NCI-H82 treated with DMSO at 0.1 percent for 48 hours (cell line): ENCODE results near the gene AHRR.
A peak's percentile ranks its signal among the peaks of the same experiment; 100 is the strongest.
"Not testable (repeated sequence)": the region's sequence is repeated elsewhere in the genome, so short reads cannot be mapped to it uniquely, and the experiment has no call there.

Source experiments
- DNase-seq: peaks from one replicate; lab custom pipeline; 2025; ENCODE audit not compliant: unreplicated experiment; lab: John Stamatoyannopoulos, UW

The AHRR gene

GRCh38 chr5:470961-471749 is 149.6 kb downstream of the AHRR start:
- no peak for DNase-seq

GRCh38 chr5:471750-472058 is 150.2 kb downstream of the AHRR start:
- no peak for DNase-seq

GRCh38 chr5:472076-472655 is 150.7 kb downstream of the AHRR start:
- no peak for DNase-seq

- DNase-seq = peak; percentile 23
Measured at GRCh38 chr5:472656-473550, 151.4 kb downstream of the AHRR start.

GRCh38 chr5:473551-474192 is 152.2 kb downstream of the AHRR start:
- no peak for DNase-seq

- not testable (repeated sequence) for DNase-seq
Measured at GRCh38 chr5:474232-474839, 152.8 kb downstream of the AHRR start.

GRCh38 chr5:474840-475661 is 153.5 kb downstream of the AHRR start:
- no peak for DNase-seq

GRCh38 chr5:475704-476101 is 154.2 kb downstream of the AHRR start:
- DNase-seq = no peak

GRCh38 chr5:476102-476813 is 154.7 kb downstream of the AHRR start:
- DNase-seq = no peak

GRCh38 chr5:476814-477175 is 155.3 kb downstream of the AHRR start:
- DNase-seq = no peak

- no peak for DNase-seq
Measured at GRCh38 chr5:477247-477646, 155.7 kb downstream of the AHRR start.

- DNase-seq = no peak
Measured at GRCh38 chr5:477871-478270, 156.4 kb downstream of the AHRR start.

- no peak for DNase-seq
Measured at GRCh38 chr5:478369-478981, 157.0 kb downstream of the AHRR start.

GRCh38 chr5:478982-479535 is 157.5 kb downstream of the AHRR start:
- no peak for DNase-seq

GRCh38 chr5:479566-480319 is 158.2 kb downstream of the AHRR start:
- no peak for DNase-seq

- no peak for DNase-seq
Measured at GRCh38 chr5:481347-481746, 159.8 kb downstream of the AHRR start.

- DNase-seq = no peak
Measured at GRCh38 chr5:482021-482420, 160.5 kb downstream of the AHRR start.

- no peak for DNase-seq
Measured at GRCh38 chr5:482506-482905, 161.0 kb downstream of the AHRR start.
